GM12878 (cell line): ENCODE measurements around the gene PBLD.

ENCODE experiments used
- ESRRA ChIP-seq: IDR thresholded peaks from 2 replicates; pipeline ENCODE4 v1.6.1; 2012; ENCODE audit warnings: mild to moderate bottlenecking, low read length, improper control_type of control experiment
- KAT2A ChIP-seq: conservative IDR thresholded peaks from 2 replicates; pipeline ENCODE4 v1.6.1; 2011; ENCODE audit warnings: low read depth, low read length; ENCODE audit not compliant: control insufficient read depth
- POLR2A ChIP-seq: IDR thresholded peaks from 2 replicates; pipeline ENCODE4 v1.6.1; 2011; ENCODE audit warnings: low read depth, mild to moderate bottlenecking, low read length
- YY1 ChIP-seq: IDR thresholded peaks from 2 replicates; pipeline ENCODE4 v1.6.1; 2011; ENCODE audit warnings: low read depth, mild to moderate bottlenecking, low read length

DNA sequence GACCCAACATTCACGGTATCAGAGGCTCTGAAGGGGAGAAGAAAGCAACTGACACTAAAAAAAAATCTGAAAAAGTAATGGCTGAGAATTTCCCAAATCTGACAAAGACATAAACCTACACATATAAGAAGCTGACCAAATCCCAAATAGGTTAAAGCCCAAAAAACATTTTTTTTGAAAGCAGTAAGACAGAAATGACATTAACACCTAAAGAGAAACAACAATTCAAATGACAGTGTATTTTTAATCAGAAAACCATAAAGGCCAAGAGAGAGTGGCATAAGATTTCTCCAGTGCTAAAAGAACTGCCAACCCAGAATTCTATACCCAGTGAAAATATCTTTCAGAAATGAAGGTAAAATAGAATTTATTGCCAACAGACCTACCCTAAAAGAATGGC is 38.9 kb upstream of the PBLD start:
- no peak for TF ChIP-seq POLR2A
- TF ChIP-seq YY1, result no peak
- no peak for TF ChIP-seq ESRRA
- no peak for TF ChIP-seq KAT2A
